SJCRH30 (cell line): ENCODE data around the gene MARK2. TPM values are rescaled to one million over a fixed set of nuclear protein-coding genes. Genes with fewer than 3 reads are reported as not detected.
"Not testable (repeated sequence)": the region's sequence is repeated elsewhere in the genome, so short reads cannot be mapped to it uniquely, and the experiment has no call there.

Source experiments
- DNase-seq, 2 experiments: peaks; one replicate each; pipeline ENCODE4 v3.0.0-alpha.2; 2015 to 2020
- H3K27ac ChIP-seq: fragments of 250-450 bp; sonication (Bioruptor Pico); 2 replicates; pipeline ENCODE4 v1.5.1; 2020; ENCODE audit warnings: mild to moderate bottlenecking, moderate library complexity
- H3K27me3 ChIP-seq: fragments of 250-450 bp; sonication (Bioruptor Pico); 2 replicates; pipeline ENCODE4 v1.5.1; 2020; ENCODE audit warnings: mild to moderate bottlenecking, moderate library complexity
- H3K36me3 ChIP-seq: fragments of 250-450 bp; sonication (Bioruptor Pico); 2 replicates; pipeline ENCODE4 v1.5.1; 2020; ENCODE audit warnings: mild to moderate bottlenecking, moderate library complexity
- H3K4me1 ChIP-seq: fragments of 250-450 bp; sonication (Bioruptor Pico); 2 replicates; pipeline ENCODE4 v1.5.1; 2020; ENCODE audit warnings: mild to moderate bottlenecking, moderate library complexity
- H3K4me3 ChIP-seq: fragments of 250-450 bp; sonication (Bioruptor Pico); 2 replicates; pipeline ENCODE4 v1.5.1; 2020; ENCODE audit warnings: mild to moderate bottlenecking, moderate library complexity
- H3K9me3 ChIP-seq: fragments of 250-450 bp; sonication (Bioruptor Pico); replicated peaks from 2 replicates; pipeline ENCODE4 v1.5.1; 2020; ENCODE audit warnings: mild to moderate bottlenecking, moderate library complexity
- total RNA-seq: library from RNA; depleted of rRNA; stranded (reverse); fragments of >200 nt; shearing (Covaris generic); gene quantifications from 2 replicates; pipeline ENCODE4 v1.2.3, GENCODE V29; 2014

MARK2 gene
- total RNA-seq, 1 experiment from 2014 or later = 23.4 TPM

GRCh38 chr11:63855975-63856374 is 17.1 kb downstream of the MARK2 start:
- Histone ChIP-seq H3K9me3 (no peaks in the 10 kb centered on the region), H3K4me1 (no peaks in the 10 kb centered on the region), H3K27me3 (no peaks in the 10 kb centered on the region), H3K27ac (no peak overlapping the region), H3K4me3 (no peak overlapping the region), H3K36me3 (peaks cover 4% of the 10 kb centered on the region; the same call in 1 of the 2 replicates)
- DNase-seq = no peak

- peak in 1 of 2 experiments; percentile 12 for DNase-seq
- no peaks in the 10 kb centered on the region for H3K9me3 ChIP-seq
- 0 out of 2 replicates have a peak, but pooled peaks cover 4% of the 10 kb centered on the region for H3K36me3 ChIP-seq
- no peaks in the 10 kb centered on the region for H3K4me1 ChIP-seq
- no peak overlapping the region for H3K27ac ChIP-seq
- no peak overlapping the region for H3K4me3 ChIP-seq
- no peaks in the 10 kb centered on the region for H3K27me3 ChIP-seq
Observed at GRCh38 chr11:63858628-63859550, 20.0 kb downstream of the MARK2 start.

GRCh38 chr11:63862923-63863322 is 24.0 kb downstream of the MARK2 start:
- H3K36me3 ChIP-seq = 0 out of 2 replicates have a peak, but pooled peaks cover 7% of the 10 kb centered on the region
- H3K4me1 ChIP-seq = no peaks in the 10 kb centered on the region
- H3K27ac ChIP-seq = no peak overlapping the region
- H3K27me3 ChIP-seq = no peaks in the 10 kb centered on the region
- no peak overlapping the region for H3K4me3 ChIP-seq
- no peak for DNase-seq
- H3K9me3 ChIP-seq = no peaks in the 10 kb centered on the region

- H3K9me3 ChIP-seq, H3K36me3 ChIP-seq, DNase-seq, H3K27ac ChIP-seq, H3K4me3 ChIP-seq, H3K4me1 ChIP-seq, H3K27me3 ChIP-seq: not testable (repeated sequence)
Observed at GRCh38 chr11:63863620-63864019, 24.7 kb downstream of the MARK2 start.

- no peak for DNase-seq
- Histone ChIP-seq H3K4me3 (no peak overlapping the region), H3K4me1 (peaks cover 12% of the 10 kb centered on the region), H3K27ac (no peak overlapping the region), H3K36me3 (0 out of 2 replicates have a peak, but pooled peaks cover 3% of the 10 kb centered on the region), H3K27me3 (no peaks in the 10 kb centered on the region), H3K9me3 (no peaks in the 10 kb centered on the region)
Observed at GRCh38 chr11:63866211-63866610, 27.3 kb downstream of the MARK2 start.

- no peak overlapping the region for H3K4me3 ChIP-seq
- DNase-seq = no peak
- H3K27ac ChIP-seq = no peak overlapping the region
Observed at GRCh38 chr11:63867511-63867910, 28.6 kb downstream of the MARK2 start.

GRCh38 chr11:63868399-63869064 is 29.6 kb downstream of the MARK2 start:
- no peak overlapping the region for H3K4me3 ChIP-seq
- no peaks in the 10 kb centered on the region for H3K9me3 ChIP-seq
- no peak overlapping the region for H3K27ac ChIP-seq
- DNase-seq = no peak
- peaks cover 16% of the 10 kb centered on the region for H3K4me1 ChIP-seq
- no peaks in the 10 kb centered on the region for H3K27me3 ChIP-seq
- 0 out of 2 replicates have a peak, but pooled peaks cover 3% of the 10 kb centered on the region for H3K36me3 ChIP-seq

More at GRCh38 chr11:63867511-63867910, 28.6 kb downstream of the MARK2 start:
- no peaks in the 10 kb centered on the region for H3K9me3 ChIP-seq
- H3K36me3 ChIP-seq = 0 out of 2 replicates have a peak, but pooled peaks cover 3% of the 10 kb centered on the region
- H3K4me1 ChIP-seq = peaks cover 16% of the 10 kb centered on the region
- no peaks in the 10 kb centered on the region for H3K27me3 ChIP-seq

GRCh38 chr11:63869171-63869591 is 30.3 kb downstream of the MARK2 start:
- Histone ChIP-seq H3K27ac (no peak overlapping the region), H3K4me1 (peaks cover 16% of the 10 kb centered on the region), H3K36me3 (0 out of 2 replicates have a peak, but pooled peaks cover 3% of the 10 kb centered on the region), H3K9me3 (no peaks in the 10 kb centered on the region), H3K27me3 (no peaks in the 10 kb centered on the region), H3K4me3 (no peak overlapping the region)
- no peak for DNase-seq

- Histone ChIP-seq H3K9me3 (no peaks in the 10 kb centered on the region), H3K4me1 (peaks cover 16% of the 10 kb centered on the region), H3K36me3 (0 out of 2 replicates have a peak, but pooled peaks cover 5% of the 10 kb centered on the region), H3K4me3 (no peak overlapping the region), H3K27me3 (no peaks in the 10 kb centered on the region), H3K27ac (no peak overlapping the region)
- no peak for DNase-seq
Observed at GRCh38 chr11:63869683-63870082, 30.8 kb downstream of the MARK2 start.

GRCh38 chr11:63870351-63871140 is 31.6 kb downstream of the MARK2 start:
- peaks cover 23% of the 10 kb centered on the region for H3K4me1 ChIP-seq
- H3K36me3 ChIP-seq = 0 out of 2 replicates have a peak, but pooled peaks cover 2% of the 10 kb centered on the region
- no peaks in the 10 kb centered on the region for H3K9me3 ChIP-seq
- H3K27ac ChIP-seq = no peak overlapping the region
- no peaks in the 10 kb centered on the region for H3K27me3 ChIP-seq
- no peak overlapping the region for H3K4me3 ChIP-seq
- DNase-seq = peak; percentile 61 to 75

GRCh38 chr11:63871962-63872799 is 33.3 kb downstream of the MARK2 start:
- Histone ChIP-seq H3K4me1 (peaks cover 33% of the 10 kb centered on the region), H3K27me3 (no peaks in the 10 kb centered on the region), H3K9me3 (no peaks in the 10 kb centered on the region), H3K4me3 (no peak overlapping the region), H3K36me3 (0 out of 2 replicates have a peak, but pooled peaks cover 2% of the 10 kb centered on the region), H3K27ac (no peak overlapping the region)
- DNase-seq = peak; percentile 76 to 84

GRCh38 chr11:63872800-63873197 is 33.9 kb downstream of the MARK2 start:
- Histone ChIP-seq H3K27ac (no peak overlapping the region), H3K4me1 (peaks cover 33% of the 10 kb centered on the region), H3K9me3 (no peaks in the 10 kb centered on the region), H3K36me3 (0 out of 2 replicates have a peak, but pooled peaks cover 2% of the 10 kb centered on the region), H3K4me3 (no peak overlapping the region), H3K27me3 (no peaks in the 10 kb centered on the region)
- no peak for DNase-seq

- no peaks in the 10 kb centered on the region for H3K27me3 ChIP-seq
- 0 out of 2 replicates have a peak, but pooled peaks cover 2% of the 10 kb centered on the region for H3K36me3 ChIP-seq
- no peaks in the 10 kb centered on the region for H3K9me3 ChIP-seq
- H3K27ac ChIP-seq = no peak overlapping the region
- H3K4me3 ChIP-seq = no peak overlapping the region
- peaks cover 33% of the 10 kb centered on the region for H3K4me1 ChIP-seq
- no peak for DNase-seq
Observed at GRCh38 chr11:63873311-63873710, 34.4 kb downstream of the MARK2 start.
